BJ (cell line): ENCODE results near the gene COX17. TPM values are rescaled to one million over a fixed set of nuclear protein-coding genes. Genes with fewer than 3 reads are reported as not detected.
A peak's percentile ranks its signal among the peaks of the same experiment; 100 is the strongest.

Source experiments
- CTCF ChIA-PET: fragments of 350-600 bp; formaldehyde crosslinking; extraction: SDS; loops from one replicate; lab custom pipeline; 2021; ENCODE audit warnings: antibody characterized with exemption, inconsistent platforms; lab: Yijun Ruan, JAX
- POLR2A ChIA-PET: fragments of 300-600 bp; sonication (Branson Sonifier 250); formaldehyde crosslinking; extraction: SDS; loops from one replicate; lab custom pipeline; 2021; ENCODE audit warnings: antibody characterized with exemption; lab: Charles Lee
- DNase-seq: peaks from one replicate; pipeline ENCODE4 v3.0.0-alpha.2; 2011; ENCODE audit warnings: low read depth
- H3K27me3 ChIP-seq: 2 replicates; pipeline ENCODE4 v1.6.0; 2011; ENCODE audit warnings: low read length; ENCODE audit not compliant: control insufficient read depth, insufficient read depth
- H3K36me3 ChIP-seq: 2 replicates; pipeline ENCODE4 v1.5.1; 2011; ENCODE audit warnings: low read length; ENCODE audit not compliant: control insufficient read depth, insufficient read depth
- H3K4me3 ChIP-seq: 2 replicates; pipeline ENCODE4 v1.5.1; 2011; ENCODE audit warnings: low read depth, mild to moderate bottlenecking, control low read depth, low read length
- polyA plus RNA-seq: library from polyadenylated mRNA; depleted of rRNA; stranded (reverse); fragments of >200 nt; gene quantifications from 2 replicates; pipeline ENCODE4 v1.2.3, GENCODE V29; 2011
- TF ChIP-seq, protein P1 (sequence below): IDR thresholded peaks from 2 replicates; pipeline ENCODE4 v1.5.1; 2011; ENCODE audit warnings: low read depth, mild to moderate bottlenecking, control low read depth, inconsistent platforms, low read length, moderate library complexity; ENCODE audit not compliant: insufficient read depth

COX17 gene
- polyA plus RNA-seq, 1 experiment, result 48.1 TPM

DNA sequence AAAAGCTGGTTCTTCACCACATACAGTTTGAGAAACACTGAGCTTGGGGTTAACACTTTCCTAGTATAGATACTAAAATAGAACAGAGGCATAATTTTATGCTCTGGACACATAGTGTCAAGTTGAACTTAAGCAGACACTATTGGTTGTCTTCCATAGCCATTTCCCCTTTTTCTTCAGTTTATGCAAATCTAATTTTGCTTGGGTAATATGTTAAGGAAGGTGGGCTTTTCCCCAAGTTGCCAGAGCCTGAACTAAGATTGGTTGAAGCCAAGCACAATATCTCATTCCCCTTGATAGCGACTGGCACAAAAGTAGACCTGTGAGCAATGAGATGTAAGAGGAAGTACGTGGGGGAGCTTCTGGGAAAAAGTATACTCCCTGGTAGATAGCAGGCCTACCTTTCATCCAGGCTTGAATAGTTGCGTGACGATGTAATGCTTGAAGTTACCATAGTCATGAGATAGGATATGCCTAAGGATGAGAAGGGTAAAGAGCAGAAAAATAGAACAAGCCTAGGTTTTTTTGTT lies 12.3 kb downstream of the COX17 start:
- Histone ChIP-seq H3K36me3 (no peaks in the 10 kb centered on the region), H3K4me3 (no peak overlapping the region), H3K27me3 (no peaks in the 10 kb centered on the region)
- ChIA-PET CTCF (interaction anchor here (1.0 to 1.4 kb wide), 4 partner anchors 8 to 17 kb away, joined by 3 to 4 read pairs (median 4); no protein-coding TSS in a partner anchor), POLR2A (no interaction called here)
- DNase-seq, result no peak
- TF ChIP-seq, protein P1, sequence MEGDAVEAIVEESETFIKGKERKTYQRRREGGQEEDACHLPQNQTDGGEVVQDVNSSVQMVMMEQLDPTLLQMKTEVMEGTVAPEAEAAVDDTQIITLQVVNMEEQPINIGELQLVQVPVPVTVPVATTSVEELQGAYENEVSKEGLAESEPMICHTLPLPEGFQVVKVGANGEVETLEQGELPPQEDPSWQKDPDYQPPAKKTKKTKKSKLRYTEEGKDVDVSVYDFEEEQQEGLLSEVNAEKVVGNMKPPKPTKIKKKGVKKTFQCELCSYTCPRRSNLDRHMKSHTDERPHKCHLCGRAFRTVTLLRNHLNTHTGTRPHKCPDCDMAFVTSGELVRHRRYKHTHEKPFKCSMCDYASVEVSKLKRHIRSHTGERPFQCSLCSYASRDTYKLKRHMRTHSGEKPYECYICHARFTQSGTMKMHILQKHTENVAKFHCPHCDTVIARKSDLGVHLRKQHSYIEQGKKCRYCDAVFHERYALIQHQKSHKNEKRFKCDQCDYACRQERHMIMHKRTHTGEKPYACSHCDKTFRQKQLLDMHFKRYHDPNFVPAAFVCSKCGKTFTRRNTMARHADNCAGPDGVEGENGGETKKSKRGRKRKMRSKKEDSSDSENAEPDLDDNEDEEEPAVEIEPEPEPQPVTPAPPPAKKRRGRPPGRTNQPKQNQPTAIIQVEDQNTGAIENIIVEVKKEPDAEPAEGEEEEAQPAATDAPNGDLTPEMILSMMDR, result no peak

DNA sequence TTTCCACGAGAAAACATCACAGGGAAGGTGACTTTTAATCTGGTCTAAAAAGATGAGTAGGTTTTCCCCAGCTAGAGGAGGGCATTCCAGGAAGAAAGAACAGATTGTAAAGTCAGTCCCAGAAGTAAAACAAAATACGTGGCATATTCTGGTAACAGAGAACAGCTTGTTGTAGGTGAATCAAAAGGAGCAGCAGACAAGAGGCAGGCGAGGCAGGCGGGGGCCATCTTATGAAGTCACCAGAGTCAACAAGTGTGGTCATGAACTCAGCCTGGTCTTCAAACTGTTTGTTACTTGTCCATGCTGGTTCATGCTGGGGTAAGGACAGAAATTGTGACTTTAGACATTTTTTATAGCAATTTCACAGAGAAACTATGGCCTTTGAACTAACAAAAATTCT lies 12.8 kb downstream of the COX17 start:
- TF ChIP-seq, protein P1, result no peak
- H3K27me3 ChIP-seq, result no peaks in the 10 kb centered on the region
- ChIA-PET POLR2A (no interaction called here), CTCF (interaction anchor here (1.0 to 2.0 kb wide), 5 partner anchors 8 to 18 kb away, joined by 3 to 7 read pairs (median 4); no protein-coding TSS in a partner anchor)
- no peaks in the 10 kb centered on the region for H3K36me3 ChIP-seq
- no peak overlapping the region for H3K4me3 ChIP-seq
- no peak for DNase-seq

DNA sequence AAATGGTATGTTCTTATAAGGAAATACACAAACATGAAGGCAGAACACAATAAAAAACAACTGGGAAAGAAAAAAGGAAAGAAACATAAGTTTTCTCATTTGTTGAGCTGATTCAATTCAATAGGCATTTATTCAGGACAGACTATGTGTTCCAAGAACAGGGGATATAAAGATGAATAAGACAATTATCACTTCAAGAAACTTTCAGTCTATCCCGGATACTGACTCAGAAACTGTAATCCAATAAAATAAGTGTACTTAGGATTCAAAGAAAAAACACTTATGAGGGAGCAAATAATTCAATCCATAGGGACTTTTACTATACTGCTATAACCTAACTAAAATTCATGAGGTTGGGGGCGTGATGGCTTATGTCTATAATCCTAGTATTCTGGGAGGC lies 13.3 kb downstream of the COX17 start:
- peak; percentile 54 for DNase-seq
- H3K4me3 ChIP-seq, result no peak overlapping the region

DNA sequence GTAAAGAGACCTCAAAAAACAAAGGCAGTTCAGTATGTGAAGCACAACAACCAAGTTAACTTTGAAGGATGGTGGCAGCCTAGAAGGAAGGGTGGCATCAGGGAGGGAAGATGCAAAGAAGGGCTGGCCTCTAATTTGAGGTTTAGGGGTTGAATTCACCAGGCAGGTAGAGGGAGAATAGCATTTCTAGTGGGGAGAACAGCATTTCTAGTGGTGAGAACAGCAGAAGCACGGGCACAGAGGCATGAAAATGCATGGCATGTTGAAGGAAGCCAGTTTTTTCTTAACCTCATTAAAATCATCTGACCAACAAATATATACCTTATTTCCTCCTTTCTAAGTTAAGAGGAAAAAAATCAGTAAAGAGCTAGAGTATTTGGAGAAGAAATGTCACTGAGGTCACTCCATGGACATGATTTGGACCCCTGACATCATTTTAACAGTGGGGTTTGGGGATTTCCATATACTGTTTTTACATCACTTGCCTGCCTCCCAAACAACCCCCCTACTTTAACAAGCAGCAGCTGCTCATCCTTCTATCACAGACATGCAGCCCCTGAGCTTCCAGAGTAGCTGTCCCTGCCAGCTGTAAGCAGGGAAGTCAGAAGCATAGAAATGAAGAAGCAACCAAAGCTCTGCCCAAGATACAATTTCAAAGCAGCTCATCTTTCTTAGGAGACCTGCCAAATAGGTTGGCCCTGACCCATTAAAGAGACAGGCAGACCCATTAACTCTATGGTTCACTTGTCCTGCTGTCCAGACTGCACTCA lies 14.4 kb downstream of the COX17 start:
- Histone ChIP-seq H3K27me3 (no peaks in the 10 kb centered on the region), H3K4me3 (no peak overlapping the region), H3K36me3 (no peaks in the 10 kb centered on the region)
- TF ChIP-seq, protein P1, result peak; percentile 36
- DNase-seq, result no peak
- CTCF ChIA-PET, result interaction anchor here (0.9 to 2.0 kb wide), 7 partner anchors 9 to 133 kb away, joined by 3 to 7 read pairs (median 4); no protein-coding TSS in a partner anchor
- POLR2A ChIA-PET, result interaction anchor here (0.7 to 0.9 kb wide), 2 partner anchors 13 to 199 kb away, joined by 3 to 4 read pairs; partner anchors contain the start of gene TMEM39A

More for the DNA sequence above, 13.3 kb downstream of the COX17 start:
- Histone ChIP-seq H3K36me3 (no peaks in the 10 kb centered on the region), H3K27me3 (no peaks in the 10 kb centered on the region)
- CTCF ChIA-PET, result interaction anchor here (0.6 to 2.0 kb wide), 6 partner anchors 10 to 108 kb away, joined by 3 to 7 read pairs (median 4); no protein-coding TSS in a partner anchor
- POLR2A ChIA-PET, result no interaction called here
- TF ChIP-seq, protein P1, result no peak
